GM12878 (cell line): ENCODE results near the gene IMPG2.

ENCODE experiments used
- EZH2 ChIP-seq: IDR thresholded peaks from 2 replicates; pipeline ENCODE4 v1.6.1; 2012; ENCODE audit warnings: low read depth, mild to moderate bottlenecking, control low read depth, inconsistent platforms, low read length, borderline replicate concordance; ENCODE audit not compliant: control insufficient read depth
- SIN3A ChIP-seq: IDR thresholded peaks from 2 replicates; pipeline ENCODE4 v1.6.1; 2012; ENCODE audit warnings: low read depth, low read length, improper control_type of control experiment
- TBL1XR1 ChIP-seq: IDR thresholded peaks from 2 replicates; pipeline ENCODE4 v1.6.1; 2012; ENCODE audit warnings: low read depth, low read length, improper control_type of control experiment

- TF ChIP-seq SIN3A (no peak), EZH2 (no peak), TBL1XR1 (no peak)
These were observed 89.8 kb downstream of the IMPG2 start for GRCh38 chr3:101230618-101231017.
